ENCODE measurements around the gene CZIB.
"Not testable (repeated sequence)": the region's sequence is repeated elsewhere in the genome, so short reads cannot be mapped to it uniquely, and the experiment has no call there.

Gene CZIB

GRCh38 chr1:53238197-53239155 is 18.0 kb upstream of the CZIB start, which contains the start of gene MAGOH:
Gene MAGOH, minus strand, starts transcription at chr1:53238518. Its CDS starts 70 bp downstream, at chr1:53238448.
- peak; percentile 97 for DNase-seq

GRCh38 chr1:53237638-53238037 is 17.2 kb upstream of the CZIB start:
- DNase-seq, result no peak

- no peak for DNase-seq
Measured at GRCh38 chr1:53220962-53221286, 490 bp upstream of the CZIB start.

GRCh38 chr1:53219711-53220110 is 723 bp downstream of the CZIB start:
- no peak for DNase-seq

- DNase-seq, result no peak
Measured at GRCh38 chr1:53218201-53218600, 2.2 kb downstream of the CZIB start.

- DNase-seq, result no peak
Measured at GRCh38 chr1:53214376-53214940, 6.0 kb downstream of the CZIB start.

GRCh38 chr1:53210954-53211353 is 9.5 kb downstream of the CZIB start:
- no peak for DNase-seq

GRCh38 chr1:53210352-53210751 is 10.1 kb downstream of the CZIB start:
- DNase-seq, result no peak

- no peak for DNase-seq
Measured at GRCh38 chr1:53207726-53208125, 12.7 kb downstream of the CZIB start.

- DNase-seq, result no peak
Measured at GRCh38 chr1:53206735-53207379, 13.6 kb downstream of the CZIB start.

GRCh38 chr1:53206083-53206685 is 14.2 kb downstream of the CZIB start:
- DNase-seq, result not testable (repeated sequence)

GRCh38 chr1:53205496-53205895 is 14.9 kb downstream of the CZIB start:
- not testable (repeated sequence) for DNase-seq

- DNase-seq, result no peak
Measured at GRCh38 chr1:53203466-53203865, 17.0 kb downstream of the CZIB start.

- DNase-seq, result no peak
Measured at GRCh38 chr1:53198241-53198651, 22.2 kb downstream of the CZIB start.

- peak; percentile 67 for DNase-seq
Measured at GRCh38 chr1:53197291-53198200, 22.9 kb downstream of the CZIB start.

- DNase-seq, result peak; percentile 95
Measured at GRCh38 chr1:53196485-53197290, 23.7 kb downstream of the CZIB start, which contains the start of gene CPT2. Gene CPT2, plus strand, starts transcription at chr1:53196824. Its CDS starts 120 bp downstream, at chr1:53196944.

GRCh38 chr1:53196017-53196484 is 24.4 kb downstream of the CZIB start:
- DNase-seq, result no peak

GRCh38 chr1:53195246-53196016 is 25.0 kb downstream of the CZIB start:
- DNase-seq, result no peak

GRCh38 chr1:53190210-53190611 is 30.2 kb downstream of the CZIB start:
- DNase-seq, result no peak

- DNase-seq, result no peak
Measured at GRCh38 chr1:53189061-53189460, 31.4 kb downstream of the CZIB start.
